Measurements from ENCODE around the gene SLC35D1. TPM values are rescaled to one million over a fixed set of nuclear protein-coding genes. Genes with fewer than 3 reads are reported as not detected.

The SLC35D1 gene
- total RNA-seq, 2 experiments from 2014 or later: 8.1 to 9.1 TPM

DNA sequence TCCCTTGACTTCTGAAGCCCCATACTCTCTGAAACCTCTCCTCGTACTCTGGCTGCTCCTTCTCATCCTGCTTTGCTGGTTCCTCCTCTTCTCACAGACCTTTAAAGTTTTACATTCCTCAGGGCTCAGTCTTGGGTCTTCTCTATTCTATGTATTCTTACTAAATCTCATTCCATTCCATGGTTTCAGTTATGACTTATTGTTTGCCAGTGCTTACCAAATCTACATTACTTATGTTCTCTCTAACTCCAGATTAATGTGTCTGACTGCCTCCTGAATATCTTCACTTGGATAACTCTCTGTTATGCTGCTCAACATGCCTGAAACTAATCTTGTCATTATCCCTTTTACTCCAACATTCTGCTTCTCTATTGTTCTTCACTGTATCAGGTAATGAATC, 5.4 kb upstream of the SLC35D1 start:
- ATAC-seq (ENCODE audit: poor library complexity) (no peak), DNase-seq (no peak)
- no peaks in the 10 kb centered on the region for H3K9me3 ChIP-seq (ENCODE audit: control insufficient read depth in 1 of 2, insufficient read depth in 1 of 2, low read length in 2 of 2)
- TF ChIP-seq, protein P1, sequence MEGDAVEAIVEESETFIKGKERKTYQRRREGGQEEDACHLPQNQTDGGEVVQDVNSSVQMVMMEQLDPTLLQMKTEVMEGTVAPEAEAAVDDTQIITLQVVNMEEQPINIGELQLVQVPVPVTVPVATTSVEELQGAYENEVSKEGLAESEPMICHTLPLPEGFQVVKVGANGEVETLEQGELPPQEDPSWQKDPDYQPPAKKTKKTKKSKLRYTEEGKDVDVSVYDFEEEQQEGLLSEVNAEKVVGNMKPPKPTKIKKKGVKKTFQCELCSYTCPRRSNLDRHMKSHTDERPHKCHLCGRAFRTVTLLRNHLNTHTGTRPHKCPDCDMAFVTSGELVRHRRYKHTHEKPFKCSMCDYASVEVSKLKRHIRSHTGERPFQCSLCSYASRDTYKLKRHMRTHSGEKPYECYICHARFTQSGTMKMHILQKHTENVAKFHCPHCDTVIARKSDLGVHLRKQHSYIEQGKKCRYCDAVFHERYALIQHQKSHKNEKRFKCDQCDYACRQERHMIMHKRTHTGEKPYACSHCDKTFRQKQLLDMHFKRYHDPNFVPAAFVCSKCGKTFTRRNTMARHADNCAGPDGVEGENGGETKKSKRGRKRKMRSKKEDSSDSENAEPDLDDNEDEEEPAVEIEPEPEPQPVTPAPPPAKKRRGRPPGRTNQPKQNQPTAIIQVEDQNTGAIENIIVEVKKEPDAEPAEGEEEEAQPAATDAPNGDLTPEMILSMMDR (IDR thresholded peaks at IDR 0.05): no peak
- ChIA-PET POLR2A (no interaction called here), CTCF (no interaction called here)
- peaks cover 5% of the 10 kb centered on the region for H3K4me1 ChIP-seq (ENCODE audit: insufficient read depth, low read length)
- Mint-ChIP-seq H3K27ac (no peak overlapping the region), H3K4me1 (ENCODE audit: low read depth) (peaks cover 11% of the 10 kb centered on the region), H3K36me3 (ENCODE audit: low read depth) (peaks cover 5% of the 10 kb centered on the region), H3K4me3 (no peak overlapping the region), H3K27me3 (no peaks in the 10 kb centered on the region), H3K9me3 (no peaks in the 10 kb centered on the region)
- no peaks in the 10 kb centered on the region for H3K27me3 ChIP-seq (ENCODE audit: control insufficient read depth in 1 of 2, insufficient read depth in 2 of 2, low read length in 2 of 2)
- intact Hi-C loops (cut with DNase I, micrococcal nuclease): loop anchor here (5.0 to 10.0 kb wide), 3 partner anchors 78 to 137 kb away; partner anchors contain the start of genes DNAI4 (in 1 of the 2) and MIER1 (in 1 of the 2)
- H3K27ac ChIP-seq (ENCODE audit: low read depth in 1 of 2, low read length in 2 of 2): no peak overlapping the region
- H3K4me3 ChIP-seq (ENCODE audit: low read length): no peak overlapping the region
- H3K36me3 ChIP-seq (ENCODE audit: insufficient read depth, low read length): no peaks in the 10 kb centered on the region

DNA sequence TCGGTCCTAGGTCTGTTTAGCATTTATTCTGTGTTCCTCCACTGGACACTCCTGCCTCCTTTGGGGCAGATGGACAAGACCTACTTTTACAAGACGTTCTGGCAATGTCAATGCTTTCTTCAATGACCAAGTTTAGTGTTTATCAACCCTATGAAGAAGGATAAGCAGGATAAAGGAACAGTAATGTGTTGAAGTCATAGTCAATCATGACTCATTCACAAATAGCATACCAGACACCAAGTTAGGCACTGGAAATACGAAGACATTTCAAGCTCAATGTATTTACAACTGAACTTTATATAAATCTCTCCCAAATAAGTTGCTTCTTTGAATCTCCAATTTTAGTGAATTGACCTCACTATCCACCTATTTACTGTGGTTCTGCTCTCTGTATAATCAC, 4.8 kb upstream of the SLC35D1 start:
- H3K27me3 Mint-ChIP-seq: no peaks in the 10 kb centered on the region
- TF ChIP-seq, protein P1 (IDR thresholded peaks at IDR 0.05): no peak
- ChIA-PET CTCF (interaction anchor here (1.0 kb wide), 1 partner anchor 13 kb away, joined by 4 read pairs; no protein-coding TSS in a partner anchor), POLR2A (interaction anchor here (0.6 kb wide), 1 partner anchor 53 kb away, joined by 3 read pairs; no protein-coding TSS in a partner anchor)
- Histone ChIP-seq H3K4me1 (ENCODE audit: insufficient read depth, low read length) (peaks cover 9% of the 10 kb centered on the region), H3K27ac (ENCODE audit: low read depth in 1 of 2, low read length in 2 of 2) (no peak overlapping the region), H3K36me3 (ENCODE audit: insufficient read depth, low read length) (no peaks in the 10 kb centered on the region), H3K27me3 (ENCODE audit: control insufficient read depth in 1 of 2, insufficient read depth in 2 of 2, low read length in 2 of 2) (no peaks in the 10 kb centered on the region), H3K4me3 (ENCODE audit: low read length) (no peak overlapping the region), H3K9me3 (ENCODE audit: control insufficient read depth in 1 of 2, insufficient read depth in 1 of 2, low read length in 2 of 2) (no peaks in the 10 kb centered on the region)
- DNase-seq: no peak
- H3K36me3 Mint-ChIP-seq (ENCODE audit: low read depth): peaks cover 9% of the 10 kb centered on the region
- peaks cover 13% of the 10 kb centered on the region for H3K4me1 Mint-ChIP-seq (ENCODE audit: low read depth)
- H3K4me3 Mint-ChIP-seq: no peak overlapping the region
- intact Hi-C loops (cut with DNase I, micrococcal nuclease): loop anchor here (5.0 to 10.0 kb wide), 3 partner anchors 79 to 136 kb away; partner anchors contain the start of genes DNAI4 (in 1 of the 2) and MIER1 (in 1 of the 2)
- ATAC-seq (ENCODE audit: poor library complexity): no peak
- H3K9me3 Mint-ChIP-seq: no peaks in the 10 kb centered on the region
- H3K27ac Mint-ChIP-seq: no peak overlapping the region

DNA sequence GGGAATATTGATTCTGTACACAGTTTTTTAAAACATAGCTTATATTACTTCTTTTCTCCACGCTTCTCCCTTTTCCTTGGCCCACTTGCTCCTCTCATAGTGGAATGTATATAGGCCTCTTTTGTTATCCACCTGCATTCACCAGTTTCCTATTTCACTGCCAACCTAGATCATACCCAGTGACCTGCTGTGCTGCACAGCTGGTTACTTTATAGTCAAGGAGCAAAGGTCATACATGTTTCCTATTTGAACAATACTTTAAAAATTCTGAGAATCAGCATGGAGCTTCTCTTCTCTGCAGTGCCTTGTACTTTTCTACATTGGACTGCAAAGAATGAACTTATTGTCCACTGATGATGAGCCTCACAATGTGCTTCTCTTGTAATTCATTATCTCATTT, 4.3 kb upstream of the SLC35D1 start:
- Mint-ChIP-seq H3K36me3 (ENCODE audit: low read depth) (peaks cover 9% of the 10 kb centered on the region), H3K27ac (no peak overlapping the region), H3K27me3 (no peaks in the 10 kb centered on the region), H3K4me3 (no peak overlapping the region), H3K4me1 (ENCODE audit: low read depth) (peaks cover 13% of the 10 kb centered on the region), H3K9me3 (no peaks in the 10 kb centered on the region)
- POLR2A ChIA-PET: interaction anchor here (0.6 kb wide), 1 partner anchor 53 kb away, joined by 3 read pairs; no protein-coding TSS in a partner anchor
- intact Hi-C loops (cut with DNase I, micrococcal nuclease): loop anchor here (5.0 to 10.0 kb wide), 3 partner anchors 79 to 136 kb away; partner anchors contain the start of genes DNAI4 (in 1 of the 2) and MIER1 (in 1 of the 2)
- Histone ChIP-seq H3K9me3 (ENCODE audit: control insufficient read depth in 1 of 2, insufficient read depth in 1 of 2, low read length in 2 of 2) (no peaks in the 10 kb centered on the region), H3K27ac (ENCODE audit: low read depth in 1 of 2, low read length in 2 of 2) (no peak overlapping the region), H3K36me3 (ENCODE audit: insufficient read depth, low read length) (no peaks in the 10 kb centered on the region), H3K4me3 (ENCODE audit: low read length) (no peak overlapping the region), H3K4me1 (ENCODE audit: insufficient read depth, low read length) (peaks cover 9% of the 10 kb centered on the region), H3K27me3 (ENCODE audit: control insufficient read depth in 1 of 2, insufficient read depth in 2 of 2, low read length in 2 of 2) (no peaks in the 10 kb centered on the region)
- TF ChIP-seq, protein P1 (IDR thresholded peaks at IDR 0.05): no peak
- ATAC-seq (ENCODE audit: poor library complexity) (no peak), DNase-seq (no peak)
- CTCF ChIA-PET: interaction anchor here (1.0 kb wide), 1 partner anchor 12 kb away, joined by 4 read pairs; no protein-coding TSS in a partner anchor
